T47D (cell line): Measurements from ENCODE around the gene PRRC2A.

Experiments
- DNase-seq, 2 experiments: peaks; one replicate each; pipeline versions ENCODE4 v3.0.0 to v3.0.0-alpha.2; 2011 to 2012; ENCODE audit warnings: low read depth in 1 of 2, low spot score in 1 of 2
- JUND ChIP-seq: IDR thresholded peaks from 2 replicates; pipeline ENCODE4 v1.6.1; 2012; ENCODE audit warnings: low read depth
- in situ Hi-C: cut with HindIII; loops from 2 replicates; pipeline ENCODE4 v1.10.0; 2016; ENCODE audit warnings: low sequenced_read_pairs, low pct_unique_long_range_greater_than_20kb

PRRC2A gene

GRCh38 chr6:31579119-31579505 lies 41.4 kb upstream of the PRRC2A start:
- no peak for DNase-seq
- TF ChIP-seq JUND = no peak
- in situ Hi-C loops = no loop called here

DNA sequence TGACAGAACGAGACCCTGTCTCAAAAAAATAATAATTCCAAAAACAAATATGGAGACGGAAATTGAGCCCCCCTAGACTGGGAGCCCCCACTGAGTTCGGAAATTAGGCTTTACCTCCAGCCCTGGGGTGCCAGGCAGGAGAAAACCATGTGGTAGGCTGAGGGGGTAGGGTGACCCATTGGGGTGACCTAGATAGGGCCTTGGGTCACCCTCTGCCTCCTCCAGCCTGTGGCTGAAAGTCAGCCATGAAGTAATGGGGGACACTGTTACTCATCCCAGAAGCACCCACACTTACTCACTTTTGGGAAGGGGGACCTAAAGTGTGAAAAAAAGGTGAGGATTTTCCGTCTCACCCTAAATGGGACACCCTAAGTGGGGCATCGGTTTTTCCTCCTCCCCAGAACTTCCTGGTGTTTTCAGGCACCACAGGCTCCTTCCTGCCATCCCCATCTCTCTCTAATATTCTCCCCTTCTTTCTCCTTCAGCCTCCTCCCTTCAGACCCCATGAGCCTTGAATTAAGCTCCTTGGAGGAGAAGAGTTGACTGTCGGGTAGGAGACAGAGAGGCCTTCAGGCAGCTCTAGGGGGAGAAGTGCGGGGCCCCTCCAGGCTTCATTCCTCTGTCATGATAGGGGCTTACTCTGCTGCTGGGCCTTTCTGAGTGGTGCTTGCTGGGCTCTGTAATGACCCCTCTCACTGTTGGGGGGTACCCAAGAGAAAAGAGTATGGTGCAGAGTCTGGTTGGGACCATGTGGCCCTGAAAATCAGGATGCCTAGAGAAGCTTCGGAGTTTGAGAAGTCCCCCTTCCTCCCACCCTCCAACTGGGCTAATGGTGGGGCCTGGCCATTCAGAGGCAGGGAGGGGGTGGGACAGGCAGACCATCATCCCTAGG lies 40.7 kb upstream of the PRRC2A start:
- in situ Hi-C loops = no loop called here
- TF ChIP-seq JUND = no peak
- no peak for DNase-seq

DNA sequence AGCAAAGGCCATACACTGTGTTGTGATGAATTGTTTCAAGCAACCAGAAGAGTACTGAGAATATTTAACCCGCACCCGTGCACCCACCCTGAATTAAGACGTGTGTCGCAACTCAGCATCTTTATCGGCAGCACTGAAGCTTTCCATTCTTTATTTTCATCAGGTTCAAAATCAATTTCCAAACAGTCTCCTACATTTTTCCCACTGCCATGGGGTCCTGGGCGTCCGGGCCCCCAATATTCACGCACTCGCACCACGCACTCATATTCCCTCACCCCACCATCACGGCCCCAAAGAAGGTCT lies 40.1 kb upstream of the PRRC2A start:
- DNase-seq = no peak
- no peak for TF ChIP-seq JUND
- in situ Hi-C loops = no loop called here

- in situ Hi-C loops = no loop called here
- TF ChIP-seq JUND = no peak
- peak; percentile 79 to 85 for DNase-seq
Measured at GRCh38 chr6:31580807-31581433, 39.6 kb upstream of the PRRC2A start.

- no peak for TF ChIP-seq JUND
- in situ Hi-C loops = no loop called here
- DNase-seq = no peak
Measured at GRCh38 chr6:31581434-31582229, 38.9 kb upstream of the PRRC2A start.

- no peak for DNase-seq
- in situ Hi-C loops = no loop called here
- no peak for TF ChIP-seq JUND
Measured at GRCh38 chr6:31582230-31582643, 38.3 kb upstream of the PRRC2A start, which contains the start of gene LTB. LTB (minus strand) TSS chr6:31582424; CDS start chr6:31582417, 7 bp downstream.

- in situ Hi-C loops = no loop called here
- DNase-seq = peak in 1 of 2 experiments; percentile 37
- TF ChIP-seq JUND = no peak
Measured at GRCh38 chr6:31585491-31585890, 35.0 kb upstream of the PRRC2A start.

GRCh38 chr6:31586008-31586407 lies 34.5 kb upstream of the PRRC2A start, which contains the start of gene LST1:
LST1 (plus strand) TSS chr6:31586277; CDS start chr6:31587300, 1,023 bp downstream.
- in situ Hi-C loops = no loop called here
- DNase-seq = no peak
- no peak for TF ChIP-seq JUND

DNA sequence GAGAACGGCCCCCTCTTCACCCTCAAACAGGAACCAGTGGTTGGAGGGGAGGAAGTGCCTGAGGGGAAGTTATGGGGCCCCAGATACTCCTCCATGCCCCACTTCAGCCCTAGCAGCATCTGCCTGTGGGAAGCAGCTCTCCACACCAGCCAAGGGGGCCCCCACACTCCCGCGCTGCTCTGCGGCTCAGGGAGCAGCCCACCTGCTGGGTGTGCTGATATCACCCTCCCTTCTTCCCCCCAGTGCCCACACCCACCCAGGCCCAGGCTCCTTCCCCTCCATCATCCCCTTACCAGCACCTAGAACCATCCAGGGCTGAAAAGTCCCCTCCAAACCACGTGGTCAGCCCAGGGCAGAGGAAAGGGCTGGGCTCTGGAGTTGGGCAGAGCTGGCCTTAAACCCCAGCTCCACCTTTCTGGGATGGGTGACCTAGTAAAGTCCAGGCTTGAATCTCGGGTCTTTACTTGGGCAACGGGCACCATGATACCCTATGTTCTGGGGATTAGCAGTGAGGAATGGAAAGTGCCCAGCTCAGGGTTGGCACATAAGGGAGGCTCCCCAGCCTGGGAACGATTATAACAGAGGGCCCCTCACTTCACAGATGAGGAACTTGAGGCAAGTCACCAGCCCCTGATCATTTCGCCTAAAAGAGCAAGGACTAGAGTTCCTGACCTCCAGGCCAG lies 33.8 kb upstream of the PRRC2A start:
- TF ChIP-seq JUND = no peak
- in situ Hi-C loops = no loop called here
- DNase-seq = no peak

DNA sequence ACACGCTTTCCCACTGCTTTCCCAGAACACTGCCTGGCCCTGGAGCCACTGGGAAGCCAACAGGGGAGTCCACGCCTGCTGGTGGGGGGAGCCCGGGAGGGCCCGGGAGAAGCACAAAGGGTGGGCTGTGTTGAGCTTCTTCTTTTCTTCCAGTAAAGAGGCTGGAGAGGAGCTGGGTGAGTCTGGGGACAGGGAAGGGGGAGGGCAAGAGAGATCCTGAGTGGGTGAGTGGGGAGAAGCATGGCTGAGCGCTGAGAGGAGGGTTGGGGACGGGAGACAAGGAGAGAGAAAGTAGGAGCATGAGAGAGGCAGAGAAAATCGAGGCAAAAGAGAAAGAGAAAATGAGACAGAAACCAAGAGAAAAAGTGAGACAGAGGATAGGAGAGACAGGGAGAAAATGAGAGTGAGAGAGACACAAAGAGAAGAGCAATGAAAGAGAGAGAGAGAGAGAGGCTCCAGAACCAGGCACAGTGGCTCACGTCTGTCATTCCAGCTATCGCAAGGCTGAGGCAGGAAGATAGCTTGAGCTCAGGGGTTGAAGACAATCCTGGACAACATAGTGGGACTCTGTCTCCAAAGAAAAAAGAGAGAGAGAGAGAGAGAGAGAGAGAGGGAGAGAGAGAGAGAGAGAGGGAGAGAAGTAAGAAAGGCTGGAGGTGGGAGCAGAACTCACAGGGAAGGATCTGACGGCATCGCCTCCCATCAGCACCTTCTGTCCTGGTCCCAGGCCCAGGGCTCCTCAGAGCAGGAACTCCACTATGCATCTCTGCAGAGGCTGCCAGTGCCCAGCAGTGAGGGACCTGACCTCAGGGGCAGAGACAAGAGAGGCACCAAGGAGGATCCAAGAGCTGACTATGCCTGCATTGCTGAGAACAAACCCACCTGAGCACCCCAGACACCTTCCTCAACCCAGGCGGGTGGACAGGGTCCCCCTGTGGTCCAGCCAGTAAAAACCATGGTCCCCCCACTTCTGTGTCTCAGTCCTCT lies 32.4 kb upstream of the PRRC2A start:
- no peak for TF ChIP-seq JUND
- in situ Hi-C loops = no loop called here

More for the DNA sequence above, 32.4 kb upstream of the PRRC2A start:
- DNase-seq = no peak
